ENCODE results near the gene DNALI1. TPM values are rescaled to one million over a fixed set of nuclear protein-coding genes. Genes with fewer than 3 reads are reported as not detected.
"Not testable (repeated sequence)": the region's sequence is repeated elsewhere in the genome, so short reads cannot be mapped to it uniquely, and the experiment has no call there.

DNALI1 gene
- total RNA-seq, 1 experiment from 2014 or later = 0.36 TPM

- TSS peak; percentile 3 for BruUV-seq (replicated peaks)
- H3K4me1 ChIP-seq (ENCODE audit: control insufficient read depth, insufficient read depth, low read length) = no peaks in the 10 kb centered on the region
- in situ Hi-C loops (cut with HindIII; ENCODE audit: low pct_unique_long_range_greater_than_20kb, low sequenced_read_pairs) (no loop called here), intact Hi-C loops (cut with micrococcal nuclease; ENCODE audit: unreplicated experiment) (no loop called here)
- no peak for TF ChIP-seq REST (IDR thresholded peaks at IDR 0.05; ENCODE audit: insufficient read depth in 1 of 2, low read depth in 2 of 2, low read length in 1 of 2)
- TF ChIP-seq POLR2AphosphoS5 (IDR thresholded peaks at IDR 0.05; ENCODE audit: low read depth, low read length) = no peak
- TF ChIP-seq TCF7L2 (IDR thresholded peaks at IDR 0.05; ENCODE audit: low read depth, low read length) = no peak
- TF ChIP-seq CTCF (IDR thresholded peaks at IDR 0.05) = no peak
- TF ChIP-seq SIN3A (IDR thresholded peaks at IDR 0.05; ENCODE audit: borderline replicate concordance, insufficient read depth, low read depth, low read length) = no peak
- peaks cover 44% of the 10 kb centered on the region for H3K36me3 ChIP-seq (ENCODE audit: control insufficient read depth, insufficient read depth, low read length)
- no peak for ATAC-seq
- no peak for DNase-seq (ENCODE audit: low read depth, low spot score)
- H3K4me3 ChIP-seq (ENCODE audit: low read depth in 2 of 2, low read length in 2 of 2) = no peak overlapping the region
- H3K27me3 ChIP-seq (ENCODE audit: control insufficient read depth, insufficient read depth, low read length) = no peaks in the 10 kb centered on the region
- no peaks in the 10 kb centered on the region for H3K9me3 ChIP-seq (ENCODE audit: control insufficient read depth, insufficient read depth, low read depth, low read length)
- ChIA-PET CTCF (no interaction called here), POLR2A (no interaction called here)
- no peak overlapping the region for H3K27ac ChIP-seq (ENCODE audit: low read length)
Measured at GRCh38 chr1:37575692-37576091, 19.0 kb downstream of the DNALI1 start.

- CTCF ChIA-PET; ATAC-seq; H3K9me3 ChIP-seq (ENCODE audit: control insufficient read depth, insufficient read depth, low read depth, low read length); in situ Hi-C loops (cut with HindIII; ENCODE audit: low pct_unique_long_range_greater_than_20kb, low sequenced_read_pairs); intact Hi-C loops (cut with micrococcal nuclease; ENCODE audit: unreplicated experiment); BruUV-seq (replicated peaks); H3K27me3 ChIP-seq (ENCODE audit: control insufficient read depth, insufficient read depth, low read length); H3K4me1 ChIP-seq (ENCODE audit: control insufficient read depth, insufficient read depth, low read length); H3K27ac ChIP-seq (ENCODE audit: low read length); DNase-seq (ENCODE audit: low read depth, low spot score); H3K4me3 ChIP-seq (ENCODE audit: low read depth in 2 of 2, low read length in 2 of 2): not testable (repeated sequence)
- peaks cover 54% of the 10 kb centered on the region for H3K36me3 ChIP-seq (ENCODE audit: control insufficient read depth, insufficient read depth, low read length)
- POLR2A ChIA-PET = interaction anchor here (0.7 kb wide), 1 partner anchor 395 kb away, joined by 4 read pairs; no protein-coding TSS in a partner anchor
Measured at GRCh38 chr1:37584544-37584943, 27.8 kb downstream of the DNALI1 start.

GRCh38 chr1:37588939-37589338 is 32.2 kb downstream of the DNALI1 start:
- CTCF ChIA-PET = no interaction called here
- intact Hi-C loops (cut with micrococcal nuclease; ENCODE audit: unreplicated experiment) (no loop called here), in situ Hi-C loops (cut with HindIII; ENCODE audit: low pct_unique_long_range_greater_than_20kb, low sequenced_read_pairs) (no loop called here)
- DNase-seq (ENCODE audit: low read depth, low spot score) (no peak), ATAC-seq (no peak)
- POLR2A ChIA-PET = interaction anchor here (0.6 kb wide), 1 partner anchor 73 kb away, joined by 3 read pairs; no protein-coding TSS in a partner anchor
- H3K4me1 ChIP-seq (ENCODE audit: control insufficient read depth, insufficient read depth, low read length) = no peaks in the 10 kb centered on the region
- no peak overlapping the region for H3K27ac ChIP-seq (ENCODE audit: low read length)
- no peak overlapping the region for H3K4me3 ChIP-seq (ENCODE audit: low read depth in 2 of 2, low read length in 2 of 2)
- BruUV-seq (replicated peaks) = no TSS peak
- TF ChIP-seq POLR2AphosphoS5 (IDR thresholded peaks at IDR 0.05; ENCODE audit: low read depth, low read length) (no peak), CTCF (IDR thresholded peaks at IDR 0.05) (no peak), SIN3A (IDR thresholded peaks at IDR 0.05; ENCODE audit: borderline replicate concordance, insufficient read depth, low read depth, low read length) (no peak), TCF7L2 (IDR thresholded peaks at IDR 0.05; ENCODE audit: low read depth, low read length) (no peak), REST (IDR thresholded peaks at IDR 0.05; ENCODE audit: insufficient read depth in 1 of 2, low read depth in 2 of 2, low read length in 1 of 2) (no peak)
- peaks cover 59% of the 10 kb centered on the region for H3K36me3 ChIP-seq (ENCODE audit: control insufficient read depth, insufficient read depth, low read length)
- H3K9me3 ChIP-seq (ENCODE audit: control insufficient read depth, insufficient read depth, low read depth, low read length) = no peaks in the 10 kb centered on the region
- H3K27me3 ChIP-seq (ENCODE audit: control insufficient read depth, insufficient read depth, low read length) = no peaks in the 10 kb centered on the region

Measured in Panc1 (cell line).